ENCODE results near the gene CDH2. TPM values are rescaled to one million over a fixed set of nuclear protein-coding genes. Genes with fewer than 3 reads are reported as not detected.

The CDH2 gene
- total RNA-seq, 1 donor from 2014 or later, result 0.07 TPM

DNA sequence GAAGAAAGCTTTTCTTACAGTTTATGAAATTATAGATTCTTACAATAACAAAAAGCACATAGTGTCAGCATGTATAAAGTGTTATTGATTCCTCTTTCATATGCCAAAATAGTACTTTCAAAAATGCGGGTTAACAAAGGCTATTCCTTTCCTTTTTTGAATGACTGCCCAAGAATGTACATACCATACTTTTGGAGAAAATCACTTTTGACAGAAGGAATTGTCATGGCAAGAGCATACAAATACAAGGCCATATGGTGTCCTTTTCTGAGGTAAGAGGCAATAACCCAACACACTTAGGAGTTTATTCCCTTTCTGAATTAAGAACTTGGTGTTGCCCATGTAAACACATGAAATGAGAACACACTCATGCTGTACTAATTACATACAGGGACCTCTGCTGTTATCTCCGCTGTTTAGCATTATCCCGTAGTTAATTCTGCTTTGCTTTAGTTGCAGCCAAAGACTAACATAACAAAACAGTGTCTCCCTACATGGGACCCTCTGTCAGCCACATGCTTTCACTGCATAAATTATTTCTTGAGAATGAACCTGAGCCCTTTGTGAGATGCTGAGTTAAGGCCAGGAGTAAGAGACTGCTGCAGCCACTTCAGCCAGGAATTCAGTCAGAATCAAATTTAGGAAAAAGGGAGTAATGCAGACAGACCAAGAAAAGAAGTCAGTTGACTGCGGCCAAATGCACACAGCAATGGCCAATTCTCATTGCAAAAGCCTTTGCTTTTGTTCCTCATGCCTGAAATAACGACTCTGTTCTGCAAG, 67.0 kb downstream of the CDH2 start:
- H3K9me3 Mint-ChIP-seq, result no peaks in the 10 kb centered on the region
- H3K36me3 Mint-ChIP-seq (ENCODE audit: low read depth), result no peaks in the 10 kb centered on the region
- no peaks in the 10 kb centered on the region for H3K4me1 Mint-ChIP-seq
- H3K27me3 Mint-ChIP-seq, result no peaks in the 10 kb centered on the region
- intact Hi-C loops (cut with micrococcal nuclease), result no loop called here
- no peak for DNase-seq
- H3K4me3 Mint-ChIP-seq, result no peak overlapping the region
- H3K27ac Mint-ChIP-seq, result no peak overlapping the region

DNA sequence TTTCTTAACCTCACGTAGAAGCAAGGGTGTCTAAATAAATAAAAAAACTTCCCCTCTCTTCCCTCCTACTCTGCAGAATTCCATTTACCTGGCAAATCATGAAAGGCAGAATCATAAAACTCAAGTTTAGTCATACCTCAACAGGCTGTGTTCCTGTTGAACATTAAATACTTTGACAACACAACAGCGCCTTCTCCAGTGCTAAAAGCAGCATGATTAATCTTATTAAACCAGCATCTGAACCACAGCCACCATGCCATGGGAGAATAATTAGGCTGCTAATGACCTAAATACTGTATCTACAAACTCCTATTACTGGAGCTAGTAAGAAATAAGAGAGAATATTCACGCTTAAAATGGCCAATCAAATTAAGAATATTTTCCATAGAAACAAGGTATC, 68.1 kb downstream of the CDH2 start:
- H3K27ac Mint-ChIP-seq, result no peak overlapping the region
- H3K36me3 Mint-ChIP-seq (ENCODE audit: low read depth), result no peaks in the 10 kb centered on the region
- H3K4me3 Mint-ChIP-seq, result no peak overlapping the region
- H3K4me1 Mint-ChIP-seq, result no peaks in the 10 kb centered on the region
- DNase-seq, result no peak
- intact Hi-C loops (cut with micrococcal nuclease), result no loop called here
- H3K9me3 Mint-ChIP-seq, result no peaks in the 10 kb centered on the region
- H3K27me3 Mint-ChIP-seq, result no peaks in the 10 kb centered on the region

DNA sequence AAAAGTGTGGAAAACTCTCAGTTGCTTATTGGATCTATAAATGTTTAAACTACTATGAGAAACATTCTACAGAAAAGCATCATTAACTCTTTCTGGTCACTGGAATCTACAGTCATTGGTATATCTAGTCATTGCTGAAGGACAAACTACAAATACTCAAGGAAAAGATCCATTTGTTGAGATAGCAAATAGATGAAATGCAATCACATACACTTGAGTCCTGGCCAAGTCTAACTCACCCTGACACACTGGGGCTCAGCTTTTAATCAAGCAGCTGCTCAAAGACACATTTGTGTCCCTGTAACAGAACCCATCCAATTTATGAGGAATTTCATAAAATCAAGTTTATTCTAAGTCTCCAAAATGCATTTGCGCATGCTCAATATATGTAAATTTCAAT, 68.7 kb downstream of the CDH2 start:
- Mint-ChIP-seq H3K4me1 (no peaks in the 10 kb centered on the region), H3K27me3 (no peaks in the 10 kb centered on the region), H3K4me3 (no peak overlapping the region), H3K27ac (no peak overlapping the region), H3K9me3 (no peaks in the 10 kb centered on the region), H3K36me3 (ENCODE audit: low read depth) (no peaks in the 10 kb centered on the region)
- no peak for DNase-seq
- intact Hi-C loops (cut with micrococcal nuclease), result no loop called here

DNA sequence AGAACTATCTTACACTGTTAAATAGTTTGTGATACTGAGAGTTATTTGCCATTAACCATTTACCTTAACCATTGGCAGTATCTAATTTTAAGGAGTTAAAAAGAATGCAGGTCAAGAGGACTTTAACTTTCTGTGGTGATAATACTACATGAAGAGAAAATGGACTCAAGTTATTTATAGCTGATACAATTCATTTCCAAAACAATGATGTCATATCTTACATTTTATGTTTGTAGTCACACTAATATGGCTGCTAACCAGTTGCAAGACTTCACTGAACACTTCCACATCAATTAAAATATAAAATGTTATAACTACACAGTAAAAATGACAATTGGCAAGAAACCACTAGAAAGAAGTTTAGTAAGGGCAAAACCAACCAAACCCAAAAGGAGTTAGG, 77.7 kb downstream of the CDH2 start:
- no peak overlapping the region for H3K4me3 Mint-ChIP-seq
- H3K4me1 Mint-ChIP-seq, result no peaks in the 10 kb centered on the region
- H3K36me3 Mint-ChIP-seq (ENCODE audit: low read depth), result no peaks in the 10 kb centered on the region
- no peak for DNase-seq
- intact Hi-C loops (cut with micrococcal nuclease), result no loop called here
- H3K27me3 Mint-ChIP-seq, result no peaks in the 10 kb centered on the region
- H3K27ac Mint-ChIP-seq, result no peak overlapping the region
- H3K9me3 Mint-ChIP-seq, result no peaks in the 10 kb centered on the region

DNA sequence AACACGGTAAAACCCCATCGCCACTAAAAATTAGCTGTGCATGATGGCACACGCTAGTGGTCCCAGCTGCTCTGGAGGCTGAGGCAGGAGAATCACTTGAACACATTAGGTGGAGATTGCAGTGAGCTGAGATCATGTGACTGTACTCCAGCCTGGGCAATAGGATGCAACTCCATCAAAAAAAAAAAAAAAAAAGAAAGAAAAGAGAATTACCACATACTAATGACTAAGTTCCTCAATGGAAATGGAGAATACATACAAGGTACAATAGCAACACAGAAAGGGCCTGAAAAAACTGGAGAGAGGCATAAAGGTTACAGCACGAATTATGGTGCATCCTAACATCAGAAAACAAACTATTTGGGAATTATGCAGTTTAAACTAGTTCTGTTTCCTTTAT, 81.3 kb downstream of the CDH2 start:
- H3K4me1 Mint-ChIP-seq, result no peaks in the 10 kb centered on the region
- no peaks in the 10 kb centered on the region for H3K9me3 Mint-ChIP-seq
- H3K36me3 Mint-ChIP-seq (ENCODE audit: low read depth), result no peaks in the 10 kb centered on the region
- intact Hi-C loops (cut with micrococcal nuclease), result no loop called here
- no peak overlapping the region for H3K27ac Mint-ChIP-seq
- no peak for DNase-seq
- H3K4me3 Mint-ChIP-seq, result no peak overlapping the region
- no peaks in the 10 kb centered on the region for H3K27me3 Mint-ChIP-seq

DNA sequence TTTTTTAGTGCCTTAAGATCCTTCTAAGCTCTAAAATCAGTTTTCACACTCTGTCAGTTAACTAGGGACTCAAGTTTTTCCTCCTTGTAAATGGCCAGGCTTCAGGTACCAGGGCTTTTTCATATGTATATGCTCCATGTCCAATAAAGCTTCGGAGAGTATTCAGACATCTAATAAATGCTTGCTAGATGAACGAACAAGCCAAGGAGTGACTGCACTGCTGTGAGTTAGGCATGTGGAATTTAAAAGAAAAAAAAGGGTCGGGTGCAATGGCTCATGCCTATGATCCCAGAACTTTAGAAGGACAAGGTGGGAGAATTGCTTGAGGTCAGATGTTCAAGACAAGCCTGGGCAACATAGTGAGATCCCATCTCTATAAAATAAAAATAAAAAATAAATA, 81.9 kb downstream of the CDH2 start:
- no peak overlapping the region for H3K27ac Mint-ChIP-seq
- H3K27me3 Mint-ChIP-seq, result no peaks in the 10 kb centered on the region
- H3K9me3 Mint-ChIP-seq, result no peaks in the 10 kb centered on the region
- no peak overlapping the region for H3K4me3 Mint-ChIP-seq
- intact Hi-C loops (cut with micrococcal nuclease), result no loop called here
- no peak for DNase-seq
- no peaks in the 10 kb centered on the region for H3K4me1 Mint-ChIP-seq
- no peaks in the 10 kb centered on the region for H3K36me3 Mint-ChIP-seq (ENCODE audit: low read depth)

DNA sequence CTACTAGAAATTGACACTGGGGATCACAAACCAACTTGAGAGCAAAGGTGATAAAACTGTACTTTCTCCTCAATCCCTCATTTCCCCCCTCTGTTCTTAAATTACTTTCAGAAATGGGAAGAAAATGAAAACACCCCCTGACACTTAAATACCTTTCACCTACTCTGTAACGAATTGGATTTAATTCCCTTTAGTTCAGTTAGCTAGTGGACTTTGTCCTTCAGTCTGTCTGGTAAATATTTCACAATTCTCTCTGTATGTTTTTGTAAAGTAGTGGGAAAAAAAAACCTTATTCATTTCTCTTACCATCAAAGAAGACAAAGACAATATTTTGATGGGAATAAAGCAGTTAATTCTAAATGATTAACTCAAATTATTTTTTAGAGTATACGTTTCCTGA, 85.7 kb downstream of the CDH2 start:
- H3K27ac Mint-ChIP-seq, result no peak overlapping the region

DNA sequence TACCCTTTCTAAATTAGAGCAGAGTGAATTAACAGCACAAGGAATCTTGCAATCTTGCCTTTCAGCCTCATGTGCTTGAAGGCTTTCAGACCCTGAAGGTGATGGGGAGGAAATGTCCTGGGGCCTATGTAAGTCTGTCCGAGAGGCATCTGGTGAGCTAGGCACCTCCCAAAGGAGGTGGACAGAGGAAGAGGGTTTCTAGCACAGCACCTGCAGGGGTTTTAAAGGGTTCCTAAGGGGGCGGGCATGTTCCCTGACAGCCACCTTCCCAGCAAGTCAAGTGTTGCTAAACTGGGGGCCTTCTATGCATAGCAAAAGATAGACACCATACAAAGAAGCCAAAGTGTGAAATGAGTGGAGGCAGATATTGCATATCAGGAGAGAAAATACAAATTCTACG, 88.5 kb downstream of the CDH2 start:
- H3K27ac Mint-ChIP-seq, result no peak overlapping the region
- H3K4me1 Mint-ChIP-seq, result no peaks in the 10 kb centered on the region
- no peaks in the 10 kb centered on the region for H3K27me3 Mint-ChIP-seq
- no peaks in the 10 kb centered on the region for H3K36me3 Mint-ChIP-seq (ENCODE audit: low read depth)
- no peak overlapping the region for H3K4me3 Mint-ChIP-seq
- no peaks in the 10 kb centered on the region for H3K9me3 Mint-ChIP-seq
- DNase-seq, result no peak
- intact Hi-C loops (cut with micrococcal nuclease), result no loop called here

More for the DNA sequence above, 85.7 kb downstream of the CDH2 start:
- Mint-ChIP-seq H3K4me3 (no peak overlapping the region), H3K27me3 (no peaks in the 10 kb centered on the region), H3K4me1 (no peaks in the 10 kb centered on the region), H3K9me3 (no peaks in the 10 kb centered on the region), H3K36me3 (ENCODE audit: low read depth) (no peaks in the 10 kb centered on the region)
- intact Hi-C loops (cut with micrococcal nuclease), result no loop called here
- no peak for DNase-seq

DNA sequence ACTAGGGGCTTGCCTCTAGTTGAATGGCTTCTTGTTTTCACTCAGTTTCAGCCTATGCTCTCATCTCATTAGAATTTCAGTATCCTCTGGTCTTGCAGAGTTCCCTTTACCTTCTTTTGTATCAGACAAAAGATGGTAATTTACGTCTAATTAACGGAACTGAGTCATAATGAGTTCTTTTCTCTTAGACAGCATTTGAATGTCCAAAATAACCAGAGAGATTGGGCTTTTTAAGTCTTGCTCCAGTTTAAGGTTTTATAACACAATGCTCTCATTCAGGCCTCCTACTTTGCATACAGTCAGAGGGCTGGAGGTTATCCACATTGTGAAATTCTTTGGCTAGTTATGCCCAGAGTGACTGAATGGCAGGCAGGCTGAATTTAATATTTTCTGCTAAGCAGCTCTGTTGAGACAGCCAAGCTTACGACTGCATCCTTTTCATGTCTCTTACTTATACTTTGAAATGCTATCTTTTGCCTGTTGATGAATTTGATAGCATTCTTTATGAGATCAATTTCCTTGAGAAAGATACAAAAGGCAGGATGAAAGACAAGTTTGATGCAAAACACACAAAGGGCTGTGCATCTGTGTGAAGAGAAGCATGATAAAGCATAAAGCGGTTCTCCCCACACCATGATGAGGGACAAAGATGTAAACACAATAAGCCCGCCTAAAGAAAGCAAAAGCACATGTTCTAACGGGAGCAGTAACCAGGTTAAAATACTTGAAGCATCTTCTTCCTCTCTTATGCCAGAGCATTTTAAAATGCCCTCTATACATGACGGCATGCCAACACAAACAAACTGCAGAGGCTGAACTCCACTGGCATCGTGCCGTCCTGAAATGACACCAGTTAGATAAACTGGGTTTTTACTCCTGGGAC, 90.0 kb downstream of the CDH2 start:
- H3K36me3 Mint-ChIP-seq (ENCODE audit: low read depth), result no peaks in the 10 kb centered on the region
- H3K4me3 Mint-ChIP-seq, result no peak overlapping the region
- intact Hi-C loops (cut with micrococcal nuclease), result no loop called here
- H3K27me3 Mint-ChIP-seq, result no peaks in the 10 kb centered on the region
- no peaks in the 10 kb centered on the region for H3K4me1 Mint-ChIP-seq
- DNase-seq, result no peak
- H3K9me3 Mint-ChIP-seq, result no peaks in the 10 kb centered on the region
- no peak overlapping the region for H3K27ac Mint-ChIP-seq

DNA sequence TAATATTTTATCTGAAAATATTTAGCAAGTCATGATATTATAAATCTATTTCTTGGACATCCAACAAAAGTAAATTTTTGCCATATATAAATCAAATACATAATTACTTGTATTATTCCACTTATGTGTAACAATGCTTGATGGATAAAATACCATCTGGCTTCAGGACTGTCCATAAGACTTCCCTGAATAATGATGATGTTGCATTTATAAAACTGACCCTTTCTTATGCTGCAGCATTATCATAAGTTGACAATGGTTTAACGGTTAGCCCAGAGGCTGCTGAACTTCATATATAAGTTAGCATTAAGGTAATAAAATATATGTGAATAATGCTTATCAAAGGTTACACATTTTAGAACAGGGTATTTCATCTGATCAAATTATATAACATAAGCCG, 95.4 kb downstream of the CDH2 start:
- H3K27ac Mint-ChIP-seq, result no peak overlapping the region
- H3K4me1 Mint-ChIP-seq, result no peaks in the 10 kb centered on the region
- H3K27me3 Mint-ChIP-seq, result no peaks in the 10 kb centered on the region
- DNase-seq, result no peak
- no peaks in the 10 kb centered on the region for H3K9me3 Mint-ChIP-seq
- intact Hi-C loops (cut with micrococcal nuclease), result no loop called here
- no peak overlapping the region for H3K4me3 Mint-ChIP-seq
- H3K36me3 Mint-ChIP-seq (ENCODE audit: low read depth), result no peaks in the 10 kb centered on the region

DNA sequence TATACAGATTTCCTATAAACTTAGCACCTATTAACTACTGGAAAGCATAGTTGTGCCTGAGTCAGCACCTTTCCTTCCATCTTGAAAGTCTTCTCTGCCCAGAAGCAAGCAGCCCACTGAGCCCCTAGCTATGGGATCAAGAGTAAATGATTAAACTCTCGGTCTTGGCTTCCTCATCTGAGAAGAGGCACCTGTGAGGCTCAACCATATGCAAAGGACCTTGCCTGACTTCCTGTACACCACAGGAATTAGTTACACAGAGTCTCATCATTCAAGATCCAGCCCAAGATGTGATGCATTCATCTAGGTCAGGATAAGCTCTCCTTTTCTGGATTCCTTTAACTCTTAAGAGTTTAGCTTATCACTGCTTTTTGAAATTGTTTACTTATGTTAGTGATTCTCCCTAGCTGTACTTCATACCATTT, 96.0 kb downstream of the CDH2 start:
- no peaks in the 10 kb centered on the region for H3K9me3 Mint-ChIP-seq
- H3K27ac Mint-ChIP-seq, result no peak overlapping the region
- no peaks in the 10 kb centered on the region for H3K4me1 Mint-ChIP-seq
- no peak overlapping the region for H3K4me3 Mint-ChIP-seq
- H3K27me3 Mint-ChIP-seq, result no peaks in the 10 kb centered on the region
- DNase-seq, result no peak
- H3K36me3 Mint-ChIP-seq (ENCODE audit: low read depth), result no peaks in the 10 kb centered on the region
- intact Hi-C loops (cut with micrococcal nuclease), result no loop called here

DNA sequence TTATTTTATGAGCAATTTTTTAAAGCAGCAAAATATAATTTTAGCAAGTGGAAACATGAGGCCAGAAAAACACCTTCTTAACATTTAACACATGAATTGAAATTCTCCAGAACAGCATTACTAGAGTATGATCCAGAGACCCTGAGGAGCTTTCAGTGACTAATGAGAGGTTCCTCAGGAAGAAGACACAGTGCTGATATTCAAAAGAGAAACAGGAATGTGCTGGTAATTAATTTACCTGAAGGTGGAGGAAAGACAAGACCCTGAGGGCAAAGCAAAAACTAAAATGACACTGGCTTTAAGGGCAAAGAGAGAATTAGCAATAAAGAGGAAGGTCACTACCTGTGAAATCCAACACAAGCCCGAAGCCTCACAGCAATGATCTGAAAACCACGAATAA, 97.0 kb downstream of the CDH2 start:
- H3K36me3 Mint-ChIP-seq (ENCODE audit: low read depth), result no peaks in the 10 kb centered on the region
- DNase-seq, result no peak
- H3K9me3 Mint-ChIP-seq, result no peaks in the 10 kb centered on the region
- H3K4me1 Mint-ChIP-seq, result no peaks in the 10 kb centered on the region
- intact Hi-C loops (cut with micrococcal nuclease), result no loop called here
- no peaks in the 10 kb centered on the region for H3K27me3 Mint-ChIP-seq
- H3K4me3 Mint-ChIP-seq, result no peak overlapping the region
- H3K27ac Mint-ChIP-seq, result no peak overlapping the region

DNA sequence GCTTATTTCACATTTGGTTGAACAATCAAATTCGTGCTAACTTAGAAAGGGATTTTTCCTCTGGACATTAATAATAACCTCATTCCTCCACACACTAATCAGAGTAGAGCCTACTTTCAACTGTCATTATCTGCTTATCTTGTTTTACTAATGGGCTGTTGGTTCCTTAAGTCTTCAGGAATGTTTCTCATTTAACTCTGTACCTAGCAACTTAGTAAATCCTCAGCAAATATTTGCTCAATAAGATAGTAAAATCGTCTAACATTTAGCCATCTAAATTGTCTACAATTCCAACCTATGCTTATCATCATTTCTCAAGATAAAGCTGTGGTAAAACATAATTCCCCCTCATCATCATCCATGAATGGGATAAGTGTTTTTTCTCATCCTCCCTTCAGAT, 98.1 kb downstream of the CDH2 start:
- DNase-seq, result no peak
- H3K4me3 Mint-ChIP-seq, result no peak overlapping the region
- H3K27ac Mint-ChIP-seq, result no peak overlapping the region
- no peaks in the 10 kb centered on the region for H3K9me3 Mint-ChIP-seq
- H3K4me1 Mint-ChIP-seq, result no peaks in the 10 kb centered on the region
- H3K36me3 Mint-ChIP-seq (ENCODE audit: low read depth), result no peaks in the 10 kb centered on the region
- no peaks in the 10 kb centered on the region for H3K27me3 Mint-ChIP-seq
- intact Hi-C loops (cut with micrococcal nuclease), result no loop called here

DNA sequence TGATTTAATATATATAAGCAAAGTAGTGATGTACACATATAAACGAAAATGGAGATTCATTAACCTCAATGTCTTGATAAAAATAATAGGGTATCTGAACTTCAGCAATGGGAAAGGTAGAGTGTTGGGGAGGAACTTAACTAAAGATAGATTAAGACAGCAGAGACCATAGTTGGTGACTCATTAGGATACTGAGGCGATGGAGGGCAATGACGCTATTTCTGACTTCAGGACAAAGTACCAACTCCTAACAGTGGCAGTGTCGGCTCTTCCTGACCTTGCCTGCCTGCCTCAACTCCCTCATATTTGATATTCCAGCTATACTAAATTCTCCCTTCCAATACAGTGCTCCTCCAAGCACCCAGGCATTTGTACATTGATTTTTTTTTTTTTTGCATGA, 98.6 kb downstream of the CDH2 start:
- Mint-ChIP-seq H3K36me3 (ENCODE audit: low read depth) (no peaks in the 10 kb centered on the region), H3K9me3 (no peaks in the 10 kb centered on the region), H3K4me3 (no peak overlapping the region), H3K27ac (no peak overlapping the region), H3K27me3 (no peaks in the 10 kb centered on the region), H3K4me1 (no peaks in the 10 kb centered on the region)
- intact Hi-C loops (cut with micrococcal nuclease), result no loop called here
- DNase-seq, result no peak
